GM12864 (cell line): Measurements from ENCODE around the gene GIGYF1.

Experiments
- DNase-seq: peaks from one replicate; pipeline ENCODE4 v3.0.0-alpha.2; 2011; ENCODE audit warnings: low read depth
- H3K4me3 ChIP-seq: 2 replicates; pipeline ENCODE4 v1.5.1; 2011; ENCODE audit warnings: mild to moderate bottlenecking, low read depth, low read length, control low read depth
- CTCF ChIP-seq: IDR thresholded peaks from 2 replicates; pipeline ENCODE4 v1.5.1; 2011; ENCODE audit warnings: low read depth, mild to moderate bottlenecking, moderate library complexity, low read length, control low read depth, inconsistent platforms; ENCODE audit errors: missing control alignments

Gene GIGYF1

GRCh38 chr7:100686822-100687211 is 7.2 kb downstream of the GIGYF1 start:
- TF ChIP-seq CTCF: no peak
- DNase-seq: no peak
- H3K4me3 ChIP-seq: no peak overlapping the region

GRCh38 chr7:100686201-100686821 is 7.7 kb downstream of the GIGYF1 start:
- H3K4me3 ChIP-seq: no peak overlapping the region
- no peak for TF ChIP-seq CTCF
- DNase-seq: no peak

GRCh38 chr7:100685631-100686145 is 8.4 kb downstream of the GIGYF1 start:
- DNase-seq: no peak
- no peak for TF ChIP-seq CTCF
- no peak overlapping the region for H3K4me3 ChIP-seq

- no peak for TF ChIP-seq CTCF
- H3K4me3 ChIP-seq: no peak overlapping the region
- no peak for DNase-seq
Measured at GRCh38 chr7:100685049-100685605, 8.9 kb downstream of the GIGYF1 start.

GRCh38 chr7:100684534-100685042 is 9.5 kb downstream of the GIGYF1 start:
- no peak for TF ChIP-seq CTCF
- no peak overlapping the region for H3K4me3 ChIP-seq
- DNase-seq: no peak

GRCh38 chr7:100683659-100684533 is 10.2 kb downstream of the GIGYF1 start:
- TF ChIP-seq CTCF: no peak
- no peak for DNase-seq
- H3K4me3 ChIP-seq: no peak overlapping the region
